ENCODE results near the gene CALHM4. TPM values are rescaled to one million over a fixed set of nuclear protein-coding genes. Genes with fewer than 3 reads are reported as not detected.

CALHM4 gene
- total RNA-seq, 4 donors from 2014 or later: not detected

DNA sequence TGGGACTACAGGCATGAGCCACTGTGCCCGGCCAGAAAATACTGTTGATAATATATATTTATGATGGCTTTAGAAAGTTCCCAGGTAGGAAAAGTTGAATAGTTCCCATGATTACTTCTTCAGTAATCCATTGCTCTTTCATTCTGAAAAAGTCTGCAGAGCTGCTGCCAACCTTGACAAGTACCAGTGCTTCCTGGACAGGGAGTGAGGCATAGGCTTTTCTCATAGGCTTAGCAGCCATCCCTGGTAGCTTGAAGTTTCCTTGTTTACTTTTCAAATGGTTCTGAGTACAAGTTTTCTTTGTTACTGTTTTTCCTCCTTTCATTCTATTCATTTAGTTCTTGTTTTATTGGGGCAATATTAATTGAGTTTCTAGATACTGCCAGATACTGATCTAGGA lies 25.6 kb downstream of the CALHM4 start:
- Histone ChIP-seq H3K9me3 (no peaks in the 10 kb centered on the region), H3K4me1 (peaks cover 3 to 19% of the 10 kb centered on the region in 2 donors), H3K27me3 (no peaks in the 10 kb centered on the region), H3K36me3 (peaks cover 0 to 34% of the 10 kb centered on the region in 2 donors), H3K4me3 (no peak overlapping the region), H3K27ac (no peak overlapping the region)
- DNase-seq (no peak), ATAC-seq (no peak)
- intact Hi-C loops (cut with DNase I; ENCODE audit: low total_unique reads): no loop called here
- in situ Hi-C loops (cut with MboI; ENCODE audit: low sequenced_read_pairs in 4 of 4): no loop called here
- TF ChIP-seq, protein P1, sequence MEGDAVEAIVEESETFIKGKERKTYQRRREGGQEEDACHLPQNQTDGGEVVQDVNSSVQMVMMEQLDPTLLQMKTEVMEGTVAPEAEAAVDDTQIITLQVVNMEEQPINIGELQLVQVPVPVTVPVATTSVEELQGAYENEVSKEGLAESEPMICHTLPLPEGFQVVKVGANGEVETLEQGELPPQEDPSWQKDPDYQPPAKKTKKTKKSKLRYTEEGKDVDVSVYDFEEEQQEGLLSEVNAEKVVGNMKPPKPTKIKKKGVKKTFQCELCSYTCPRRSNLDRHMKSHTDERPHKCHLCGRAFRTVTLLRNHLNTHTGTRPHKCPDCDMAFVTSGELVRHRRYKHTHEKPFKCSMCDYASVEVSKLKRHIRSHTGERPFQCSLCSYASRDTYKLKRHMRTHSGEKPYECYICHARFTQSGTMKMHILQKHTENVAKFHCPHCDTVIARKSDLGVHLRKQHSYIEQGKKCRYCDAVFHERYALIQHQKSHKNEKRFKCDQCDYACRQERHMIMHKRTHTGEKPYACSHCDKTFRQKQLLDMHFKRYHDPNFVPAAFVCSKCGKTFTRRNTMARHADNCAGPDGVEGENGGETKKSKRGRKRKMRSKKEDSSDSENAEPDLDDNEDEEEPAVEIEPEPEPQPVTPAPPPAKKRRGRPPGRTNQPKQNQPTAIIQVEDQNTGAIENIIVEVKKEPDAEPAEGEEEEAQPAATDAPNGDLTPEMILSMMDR (IDR thresholded peaks at IDR 0.05 in 4 of 5, conservative IDR thresholded peaks at IDR 0.05 in 1 of 5): no peak
- no peak for TF ChIP-seq POLR2A (IDR thresholded peaks at IDR 0.05)

DNA sequence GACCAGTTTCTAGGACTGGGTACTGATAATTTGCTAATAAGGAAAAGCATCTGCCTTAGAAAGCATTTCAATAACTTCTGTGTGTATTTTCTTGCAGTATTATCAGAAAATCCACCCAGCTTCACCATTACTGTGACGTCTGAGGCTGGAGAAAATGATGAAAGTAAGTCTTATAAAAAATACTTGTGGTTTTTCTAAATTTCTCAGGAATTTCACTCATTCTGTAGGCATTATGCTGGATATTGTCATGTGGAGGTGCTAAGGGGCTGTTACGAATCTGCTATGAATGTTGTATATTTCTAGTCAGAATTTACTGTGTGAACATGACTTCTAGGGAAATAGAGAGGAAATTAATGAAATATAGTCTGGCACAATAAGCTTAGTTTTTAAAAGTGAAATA lies 26.6 kb downstream of the CALHM4 start:
- no peak for TF ChIP-seq POLR2A (IDR thresholded peaks at IDR 0.05)
- TF ChIP-seq, protein P1 (IDR thresholded peaks at IDR 0.05 in 4 of 5, conservative IDR thresholded peaks at IDR 0.05 in 1 of 5): no peak
- in situ Hi-C loops (cut with MboI; ENCODE audit: low sequenced_read_pairs in 4 of 4) (no loop called here), intact Hi-C loops (cut with DNase I; ENCODE audit: low total_unique reads) (no loop called here)
- Histone ChIP-seq H3K27ac (no peak overlapping the region), H3K4me3 (no peak overlapping the region), H3K9me3 (no peaks in the 10 kb centered on the region), H3K4me1 (peaks cover 0 to 16% of the 10 kb centered on the region in 2 donors), H3K27me3 (no peaks in the 10 kb centered on the region), H3K36me3 (peaks cover 0 to 43% of the 10 kb centered on the region in 2 donors)
- no peak for DNase-seq
- no peak for ATAC-seq

DNA sequence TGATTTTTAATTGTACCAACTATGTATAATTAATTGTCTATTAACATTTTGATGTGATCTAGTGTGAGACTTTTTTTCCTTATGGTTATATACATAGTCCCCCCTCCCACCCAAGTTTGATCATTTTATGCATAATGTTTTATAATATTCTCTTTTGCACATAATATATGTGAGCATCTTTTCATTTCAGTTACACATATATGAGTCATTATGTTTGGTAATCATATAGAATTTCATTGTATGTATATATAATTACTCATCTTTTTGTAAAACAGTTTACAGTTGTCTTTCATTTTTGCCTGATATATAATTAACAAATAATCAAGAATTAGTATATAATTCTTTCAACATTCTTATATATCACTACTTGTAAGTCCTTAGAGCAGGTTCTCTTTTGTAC lies 32.7 kb downstream of the CALHM4 start:
- no peak for DNase-seq
- Histone ChIP-seq H3K27me3 (no peaks in the 10 kb centered on the region), H3K27ac (no peak overlapping the region), H3K4me1 (no peaks in the 10 kb centered on the region), H3K9me3 (no peaks in the 10 kb centered on the region), H3K36me3 (peaks cover 0 to 51% of the 10 kb centered on the region in 2 donors), H3K4me3 (no peak overlapping the region)
- TF ChIP-seq POLR2A (IDR thresholded peaks at IDR 0.05): no peak
- TF ChIP-seq, protein P1 (IDR thresholded peaks at IDR 0.05 in 4 of 5, conservative IDR thresholded peaks at IDR 0.05 in 1 of 5): no peak
- intact Hi-C loops (cut with DNase I; ENCODE audit: low total_unique reads) (no loop called here), in situ Hi-C loops (cut with MboI; ENCODE audit: low sequenced_read_pairs in 4 of 4) (no loop called here)
- no peak for ATAC-seq

DNA sequence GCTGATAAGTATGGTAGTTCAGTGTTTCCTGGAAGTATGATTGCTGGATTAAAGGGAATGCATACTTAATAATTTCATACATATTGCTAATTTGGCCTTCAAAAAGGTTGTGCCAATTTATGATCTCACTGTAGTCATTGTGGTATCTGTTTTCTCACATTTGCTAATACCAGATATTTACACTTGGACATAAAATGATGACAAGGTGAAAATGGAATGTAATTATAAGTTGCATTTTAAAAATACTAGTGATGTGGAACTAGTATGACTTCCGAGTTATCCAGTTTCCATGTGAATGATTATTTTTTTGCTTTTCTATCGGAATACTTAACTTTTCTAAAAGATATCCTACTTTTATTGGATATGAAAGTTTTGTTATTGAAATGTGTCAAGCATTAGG lies 33.2 kb downstream of the CALHM4 start:
- no peak for DNase-seq

More for the DNA sequence above, 33.2 kb downstream of the CALHM4 start:
- H3K4me1 ChIP-seq: no peaks in the 10 kb centered on the region
- H3K27me3 ChIP-seq: no peaks in the 10 kb centered on the region
- H3K4me3 ChIP-seq: no peak overlapping the region
- intact Hi-C loops (cut with DNase I; ENCODE audit: low total_unique reads) (no loop called here), in situ Hi-C loops (cut with MboI; ENCODE audit: low sequenced_read_pairs in 4 of 4) (no loop called here)
- no peaks in the 10 kb centered on the region for H3K9me3 ChIP-seq
- peaks cover 0 to 56% of the 10 kb centered on the region in 2 donors for H3K36me3 ChIP-seq
- ATAC-seq: no peak
- H3K27ac ChIP-seq: no peak overlapping the region
- no peak for TF ChIP-seq POLR2A (IDR thresholded peaks at IDR 0.05)
- TF ChIP-seq, protein P1 (IDR thresholded peaks at IDR 0.05 in 4 of 5, conservative IDR thresholded peaks at IDR 0.05 in 1 of 5): no peak

Measured in gastrocnemius medialis (tissue), 4 donors.